GM19328 (cell line): ENCODE measurements around the gene PTBP1.

Source experiments
- ATAC-seq: cut with Tn5 transposase; IDR thresholded peaks from one replicate; pipeline ENCODE4 v1.9.1; 2021; ENCODE audit warnings: mild to moderate bottlenecking, moderate library complexity; ENCODE audit not compliant: unreplicated experiment

PTBP1 gene

DNA sequence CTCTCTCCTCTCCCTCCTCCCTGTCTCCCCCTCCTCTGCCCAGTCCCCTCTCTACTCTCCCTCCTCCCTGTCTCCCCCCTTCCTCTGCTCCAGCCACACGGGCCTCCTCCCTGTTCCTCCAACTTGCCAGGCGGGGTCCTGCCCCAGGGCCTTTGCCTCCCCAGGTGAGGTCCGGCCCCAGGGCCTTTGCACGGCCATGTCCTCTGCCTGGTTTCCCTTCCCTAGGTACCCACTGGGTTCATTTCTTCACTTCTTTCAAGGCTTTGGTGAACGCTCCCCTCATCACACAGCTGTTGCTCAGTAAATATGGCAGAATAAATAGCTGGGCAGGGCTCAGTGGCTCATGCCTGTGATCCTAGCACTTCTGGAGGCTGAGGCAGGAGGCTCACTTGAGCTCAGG lies 25.2 kb upstream of the PTBP1 start:
- no peak for ATAC-seq

DNA sequence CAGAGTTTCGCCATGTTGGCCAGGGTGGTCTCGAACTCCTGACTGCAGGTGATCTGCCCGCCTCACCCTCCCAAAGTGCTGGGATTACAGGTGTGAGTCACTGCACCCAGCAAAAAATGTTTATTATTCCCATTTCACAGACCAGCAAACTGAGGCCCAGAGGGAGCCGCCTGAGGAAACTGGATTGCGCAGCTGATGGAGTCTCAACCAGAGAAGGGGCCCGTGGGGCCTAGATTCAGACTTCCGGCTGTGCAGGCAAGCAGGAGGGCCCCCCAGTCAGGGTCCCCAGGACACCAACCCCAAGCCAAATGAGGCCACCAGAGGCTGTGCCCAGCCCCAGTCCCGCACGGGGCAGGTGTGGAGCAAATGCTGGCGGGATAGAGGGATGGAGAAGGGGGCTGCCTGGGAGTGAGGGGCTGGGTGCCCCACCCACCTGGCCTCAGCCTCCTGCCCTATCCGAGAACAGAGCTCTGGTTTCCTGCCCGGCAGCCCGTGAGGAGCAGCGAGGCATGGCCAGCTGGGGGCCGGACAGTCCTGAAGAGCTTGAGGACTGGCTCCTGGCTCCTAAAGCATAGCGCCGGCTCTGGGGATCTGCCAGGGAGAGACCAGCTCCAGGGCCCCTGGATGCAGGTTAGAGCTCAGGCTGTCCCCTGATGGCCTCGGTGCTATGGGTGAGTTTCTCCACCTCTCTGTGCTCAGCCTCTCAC lies 24.4 kb upstream of the PTBP1 start:
- no peak for ATAC-seq

- ATAC-seq, result no peak
Measured at GRCh38 chr19:776549-776948, 20.7 kb upstream of the PTBP1 start.

- no peak for ATAC-seq
Measured at GRCh38 chr19:778910-779653, 18.2 kb upstream of the PTBP1 start.

- ATAC-seq, result no peak
Measured at GRCh38 chr19:780935-781334, 16.3 kb upstream of the PTBP1 start.

- ATAC-seq, result no peak
Measured at GRCh38 chr19:781800-782184, 15.5 kb upstream of the PTBP1 start.

GRCh38 chr19:782185-782877 lies 14.9 kb upstream of the PTBP1 start:
- no peak for ATAC-seq

- ATAC-seq, result no peak
Measured at GRCh38 chr19:782878-783668, 14.2 kb upstream of the PTBP1 start.

DNA sequence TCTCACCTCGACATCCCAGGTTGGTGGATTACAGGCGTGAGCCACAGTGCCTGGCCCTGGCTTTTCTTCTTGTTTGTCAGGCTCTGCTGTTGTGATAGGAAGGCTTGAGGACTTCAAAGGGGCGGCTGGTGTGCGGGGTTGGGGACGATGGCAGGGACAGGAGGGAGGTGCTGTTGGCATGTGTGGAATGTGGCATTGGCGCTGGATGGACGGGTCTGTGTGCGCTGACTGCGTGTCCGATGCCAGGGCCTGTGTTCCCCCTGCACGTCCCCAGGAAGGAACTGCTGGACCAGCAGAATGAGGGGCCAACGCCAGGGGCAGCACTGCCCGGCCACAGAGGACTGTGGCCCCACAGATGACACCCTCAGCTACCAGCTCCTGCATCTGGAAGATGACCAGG lies 12.7 kb upstream of the PTBP1 start:
- ATAC-seq, result no peak

GRCh38 chr19:787536-787935 lies 9.7 kb upstream of the PTBP1 start:
- ATAC-seq, result no peak

DNA sequence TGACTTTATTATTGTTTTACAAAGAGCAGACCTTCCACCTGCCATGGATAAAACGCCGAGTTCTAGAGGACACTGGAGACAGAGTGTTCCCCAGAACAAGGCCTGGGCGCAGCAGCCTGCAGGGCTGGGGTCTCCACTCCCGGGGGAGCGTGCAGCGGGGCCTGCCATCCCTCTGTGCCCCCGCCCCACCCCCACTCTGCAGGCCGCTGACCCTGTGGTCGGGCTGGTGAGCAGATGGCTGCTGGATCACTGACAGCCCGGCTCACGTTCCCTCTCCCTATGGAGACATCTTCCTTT lies 8.6 kb upstream of the PTBP1 start:
- ATAC-seq, result no peak

DNA sequence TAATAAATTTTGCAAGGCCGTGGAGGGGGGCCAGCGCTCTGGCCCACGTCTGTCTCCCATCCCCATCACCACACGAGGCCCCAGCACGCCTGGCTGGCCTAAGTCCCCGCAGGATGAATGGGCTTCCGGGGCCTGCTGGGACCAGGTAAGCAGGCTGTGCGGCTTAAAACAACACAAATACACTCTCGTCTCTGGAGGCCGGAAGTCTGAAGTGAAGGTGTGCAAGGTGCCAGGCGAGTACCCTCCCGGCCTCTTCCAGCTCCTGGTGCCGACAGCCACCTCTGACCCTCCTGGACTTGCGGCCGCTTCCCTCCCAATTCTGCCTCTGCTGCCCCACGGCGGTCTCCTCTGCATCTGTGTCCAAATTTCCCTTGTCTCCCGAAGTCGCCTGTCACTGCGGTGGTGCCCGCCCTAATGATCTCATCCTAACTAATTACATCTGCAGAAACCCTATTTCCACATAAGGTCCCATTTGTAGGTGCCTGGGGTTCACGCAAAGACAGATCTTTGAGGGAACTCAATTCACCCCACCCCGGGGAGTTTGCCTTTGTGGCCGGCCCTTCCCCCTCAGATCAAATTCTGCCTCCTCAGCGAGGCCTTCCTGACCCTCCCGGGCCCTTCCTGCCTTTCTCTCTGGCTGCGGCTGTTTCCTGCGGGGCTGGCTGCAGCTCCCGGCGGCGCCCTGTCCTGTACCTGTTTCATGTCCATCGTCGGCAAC lies 8.1 kb upstream of the PTBP1 start:
- ATAC-seq, result no peak

DNA sequence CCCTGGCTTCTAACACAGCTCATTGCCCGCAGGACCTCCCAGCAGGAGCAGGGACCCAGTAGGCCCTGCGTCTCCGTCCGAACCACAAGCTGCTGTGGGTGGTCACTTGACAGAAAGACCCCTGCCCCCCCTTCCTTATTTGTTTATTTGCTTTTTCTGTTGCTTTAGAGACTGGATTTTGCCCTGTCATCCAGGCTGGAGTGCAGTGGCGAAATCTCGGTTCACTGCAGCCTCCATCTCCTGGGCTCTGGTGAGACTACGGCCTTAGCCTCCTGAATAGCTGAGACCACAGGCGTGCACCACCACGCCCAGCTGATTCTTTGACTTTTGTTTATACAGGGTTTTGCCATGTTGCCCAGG lies 7.6 kb upstream of the PTBP1 start:
- no peak for ATAC-seq

DNA sequence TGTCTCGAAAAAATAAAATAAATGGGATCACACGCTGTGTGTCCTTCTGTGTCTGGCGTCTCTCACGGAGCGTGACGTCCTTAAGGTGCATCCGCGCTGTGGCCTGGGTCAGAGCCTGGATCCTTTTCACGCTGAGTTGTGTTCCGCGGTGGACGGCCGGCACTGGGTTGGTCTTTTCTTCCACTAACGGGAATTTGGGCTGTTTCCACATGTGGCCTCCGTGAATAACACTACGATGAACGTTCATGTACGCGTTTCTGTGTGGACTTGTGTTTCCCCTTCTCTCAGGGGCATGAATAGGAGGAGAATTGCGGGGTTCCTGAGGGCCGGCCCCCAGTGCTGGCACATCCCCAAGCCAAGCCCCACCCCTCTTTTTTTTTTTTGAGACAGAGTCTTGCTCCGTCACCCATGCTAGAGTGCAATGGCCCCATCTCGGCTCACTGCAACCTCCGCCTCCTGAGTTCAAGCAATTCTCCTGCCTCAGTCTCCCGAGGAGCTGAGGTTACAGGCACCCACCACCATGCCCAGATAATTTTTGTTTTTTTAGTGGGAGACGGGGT lies 6.2 kb upstream of the PTBP1 start:
- ATAC-seq, result no peak

DNA sequence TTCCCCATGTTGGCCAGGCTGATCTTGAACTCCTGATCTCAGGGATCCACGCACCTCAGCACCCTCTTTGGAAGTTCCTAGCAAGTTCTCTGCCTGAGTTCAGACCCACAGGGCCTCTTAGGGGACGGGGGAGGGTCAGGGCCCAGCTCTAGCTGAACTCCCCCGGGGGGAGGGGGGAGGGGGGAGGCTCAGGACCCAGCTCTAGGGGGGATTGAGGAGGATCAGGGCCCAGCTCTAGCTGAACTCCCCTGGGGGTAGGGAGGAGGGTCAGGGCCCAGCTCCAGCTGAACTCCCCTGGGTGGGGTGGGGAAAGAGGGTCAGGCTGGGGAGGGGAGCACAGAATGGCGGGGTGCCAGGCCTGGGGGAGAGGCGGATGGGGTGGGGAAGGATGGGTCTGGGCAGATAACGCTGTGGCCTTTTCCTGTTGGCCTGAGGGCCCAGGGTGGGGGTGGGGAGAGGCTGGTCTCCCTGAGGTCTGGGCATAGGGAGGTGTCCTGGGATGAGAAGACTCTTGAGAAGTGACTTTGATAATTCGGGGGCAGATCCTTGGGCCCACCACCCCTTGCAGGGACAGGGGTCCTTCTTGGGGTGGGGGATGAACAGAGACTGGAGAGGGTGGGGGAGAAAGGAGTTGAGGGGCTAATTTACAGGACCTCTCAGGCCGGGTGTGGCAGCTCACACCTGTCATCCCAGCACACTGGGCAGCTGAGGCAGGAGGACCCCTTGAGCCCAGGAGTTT lies 5.5 kb upstream of the PTBP1 start:
- ATAC-seq, result no peak

- no peak for ATAC-seq
Measured at GRCh38 chr19:792306-792885, 4.9 kb upstream of the PTBP1 start.

DNA sequence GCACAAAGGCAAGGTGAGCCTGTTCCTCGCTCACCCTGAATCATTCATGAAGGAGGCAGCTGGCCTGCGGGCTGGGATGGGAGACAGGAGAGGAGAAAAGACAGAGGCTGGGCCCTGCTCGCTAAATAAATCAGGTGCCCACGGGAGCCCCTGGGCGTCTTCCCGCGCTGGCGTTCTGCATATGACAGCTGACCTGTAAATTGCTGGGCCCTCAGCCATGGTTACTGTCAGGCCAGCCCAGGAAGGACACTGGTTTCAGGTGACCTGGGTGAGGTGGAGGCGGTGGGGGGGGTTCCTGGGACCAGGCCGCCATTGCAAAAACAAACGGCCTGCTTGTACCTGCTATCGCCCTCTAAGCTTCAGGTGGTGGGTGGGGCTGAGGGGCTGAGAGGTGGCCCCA lies 3.4 kb upstream of the PTBP1 start:
- no peak for ATAC-seq

GRCh38 chr19:795073-795611 lies 2.1 kb upstream of the PTBP1 start:
- ATAC-seq, result no peak
